ENCODE data around the gene GGTLC1. TPM values are rescaled to one million over a fixed set of nuclear protein-coding genes. Genes with fewer than 3 reads are reported as not detected.

GGTLC1 gene
- polyA plus RNA-seq, 1 donor = 0.16 TPM

GRCh38 chr20:23967616-23967979, 21.0 kb downstream of the GGTLC1 start:
- WGBS (ENCODE audit: insufficient coverage, low lambda C conversion rate) = no CpG with 5 or more reads among the region's 7 CpGs
- H3K9me3 ChIP-seq (ENCODE audit: control insufficient read depth, low read depth, low read length) = no peaks in the 10 kb centered on the region
- no peaks in the 10 kb centered on the region for H3K27me3 ChIP-seq (ENCODE audit: control insufficient read depth, insufficient read depth, low read length)
- H3K36me3 ChIP-seq (ENCODE audit: control insufficient read depth, insufficient read depth, low read length) = no peaks in the 10 kb centered on the region
- no peak overlapping the region for H3K4me3 ChIP-seq (ENCODE audit: low read length)
- H3K4me1 ChIP-seq (ENCODE audit: control insufficient read depth, insufficient read depth, low read length) = no peaks in the 10 kb centered on the region
- no peak for DNase-seq
- no peak overlapping the region for H3K27ac ChIP-seq (ENCODE audit: low read length)

- Histone ChIP-seq H3K4me1 (ENCODE audit: control insufficient read depth, insufficient read depth, low read length) (no peaks in the 10 kb centered on the region), H3K9me3 (ENCODE audit: control insufficient read depth, low read depth, low read length) (no peaks in the 10 kb centered on the region)
- 80% methylated on average over 1 of the region's 8 CpGs for WGBS (ENCODE audit: insufficient coverage, low lambda C conversion rate)
Measured at GRCh38 chr20:23966927-23967615, 21.5 kb downstream of the GGTLC1 start.

GRCh38 chr20:23966298-23966697, 22.3 kb downstream of the GGTLC1 start:
- no peaks in the 10 kb centered on the region for H3K9me3 ChIP-seq (ENCODE audit: control insufficient read depth, low read depth, low read length)
- H3K36me3 ChIP-seq (ENCODE audit: control insufficient read depth, insufficient read depth, low read length) = no peaks in the 10 kb centered on the region
- H3K27me3 ChIP-seq (ENCODE audit: control insufficient read depth, insufficient read depth, low read length) = no peaks in the 10 kb centered on the region
- H3K27ac ChIP-seq (ENCODE audit: low read length) = no peak overlapping the region
- no peak overlapping the region for H3K4me3 ChIP-seq (ENCODE audit: low read length)
- 100% methylated on average over 1 of the region's 6 CpGs for WGBS (ENCODE audit: insufficient coverage, low lambda C conversion rate)
- no peaks in the 10 kb centered on the region for H3K4me1 ChIP-seq (ENCODE audit: control insufficient read depth, insufficient read depth, low read length)
- DNase-seq = no peak

More at GRCh38 chr20:23966927-23967615, 21.5 kb downstream of the GGTLC1 start:
- Histone ChIP-seq H3K27me3 (ENCODE audit: control insufficient read depth, insufficient read depth, low read length) (no peaks in the 10 kb centered on the region), H3K4me3 (ENCODE audit: low read length) (no peak overlapping the region), H3K36me3 (ENCODE audit: control insufficient read depth, insufficient read depth, low read length) (no peaks in the 10 kb centered on the region), H3K27ac (ENCODE audit: low read length) (no peak overlapping the region)
- no peak for DNase-seq

- no peaks in the 10 kb centered on the region for H3K9me3 ChIP-seq (ENCODE audit: control insufficient read depth, low read depth, low read length)
- H3K27me3 ChIP-seq (ENCODE audit: control insufficient read depth, insufficient read depth, low read length) = no peaks in the 10 kb centered on the region
- DNase-seq = no peak
- no peak overlapping the region for H3K27ac ChIP-seq (ENCODE audit: low read length)
- no peaks in the 10 kb centered on the region for H3K36me3 ChIP-seq (ENCODE audit: control insufficient read depth, insufficient read depth, low read length)
- 91% methylated on average over 1 of the region's 1 CpG for WGBS (ENCODE audit: insufficient coverage, low lambda C conversion rate)
- H3K4me1 ChIP-seq (ENCODE audit: control insufficient read depth, insufficient read depth, low read length) = no peaks in the 10 kb centered on the region
- no peak overlapping the region for H3K4me3 ChIP-seq (ENCODE audit: low read length)
Measured at GRCh38 chr20:23963941-23964340, 24.6 kb downstream of the GGTLC1 start.

- no peaks in the 10 kb centered on the region for H3K4me1 ChIP-seq (ENCODE audit: control insufficient read depth, insufficient read depth, low read length)
Measured at GRCh38 chr20:23962272-23962671, 26.3 kb downstream of the GGTLC1 start.

GRCh38 chr20:23959054-23959453, 29.5 kb downstream of the GGTLC1 start:
- no peak for DNase-seq
- no CpG with 5 or more reads among the region's 7 CpGs for WGBS (ENCODE audit: insufficient coverage, low lambda C conversion rate)

More at GRCh38 chr20:23962272-23962671, 26.3 kb downstream of the GGTLC1 start:
- Histone ChIP-seq H3K27ac (ENCODE audit: low read length) (no peak overlapping the region), H3K36me3 (ENCODE audit: control insufficient read depth, insufficient read depth, low read length) (no peaks in the 10 kb centered on the region), H3K4me3 (ENCODE audit: low read length) (no peak overlapping the region), H3K9me3 (ENCODE audit: control insufficient read depth, low read depth, low read length) (no peaks in the 10 kb centered on the region), H3K27me3 (ENCODE audit: control insufficient read depth, insufficient read depth, low read length) (no peaks in the 10 kb centered on the region)
- no peak for DNase-seq

GRCh38 chr20:23955896-23956295, 32.7 kb downstream of the GGTLC1 start:
- no peak overlapping the region for H3K27ac ChIP-seq (ENCODE audit: low read length)
- no peak for DNase-seq
- no peak overlapping the region for H3K4me3 ChIP-seq (ENCODE audit: low read length)
- WGBS (ENCODE audit: insufficient coverage, low lambda C conversion rate) = no CpG with 5 or more reads among the region's 3 CpGs
- H3K36me3 ChIP-seq (ENCODE audit: control insufficient read depth, insufficient read depth, low read length) = no peaks in the 10 kb centered on the region
- H3K9me3 ChIP-seq (ENCODE audit: control insufficient read depth, low read depth, low read length) = no peaks in the 10 kb centered on the region
- H3K27me3 ChIP-seq (ENCODE audit: control insufficient read depth, insufficient read depth, low read length) = peaks cover 4% of the 10 kb centered on the region
- no peaks in the 10 kb centered on the region for H3K4me1 ChIP-seq (ENCODE audit: control insufficient read depth, insufficient read depth, low read length)

More at GRCh38 chr20:23959054-23959453, 29.5 kb downstream of the GGTLC1 start:
- Histone ChIP-seq H3K4me3 (ENCODE audit: low read length) (no peak overlapping the region), H3K27ac (ENCODE audit: low read length) (no peak overlapping the region), H3K9me3 (ENCODE audit: control insufficient read depth, low read depth, low read length) (no peaks in the 10 kb centered on the region), H3K27me3 (ENCODE audit: control insufficient read depth, insufficient read depth, low read length) (no peaks in the 10 kb centered on the region), H3K36me3 (ENCODE audit: control insufficient read depth, insufficient read depth, low read length) (no peaks in the 10 kb centered on the region), H3K4me1 (ENCODE audit: control insufficient read depth, insufficient read depth, low read length) (no peaks in the 10 kb centered on the region)

- Histone ChIP-seq H3K27me3 (ENCODE audit: control insufficient read depth, insufficient read depth, low read length) (peaks cover 4% of the 10 kb centered on the region), H3K4me1 (ENCODE audit: control insufficient read depth, insufficient read depth, low read length) (no peaks in the 10 kb centered on the region), H3K4me3 (ENCODE audit: low read length) (no peak overlapping the region), H3K36me3 (ENCODE audit: control insufficient read depth, insufficient read depth, low read length) (no peaks in the 10 kb centered on the region), H3K9me3 (ENCODE audit: control insufficient read depth, low read depth, low read length) (no peaks in the 10 kb centered on the region), H3K27ac (ENCODE audit: low read length) (no peak overlapping the region)
- no CpG with 5 or more reads among the region's 13 CpGs for whole genome bisulfite sequencing (ENCODE audit: insufficient coverage, low lambda C conversion rate)
- no peak for DNase-seq
Measured at GRCh38 chr20:23954008-23954745, 34.4 kb downstream of the GGTLC1 start.

GRCh38 chr20:23946206-23946605, 42.4 kb downstream of the GGTLC1 start:
- Histone ChIP-seq H3K4me3 (ENCODE audit: low read length) (no peak overlapping the region), H3K9me3 (ENCODE audit: control insufficient read depth, low read depth, low read length) (no peaks in the 10 kb centered on the region), H3K36me3 (ENCODE audit: control insufficient read depth, insufficient read depth, low read length) (no peaks in the 10 kb centered on the region), H3K27me3 (ENCODE audit: control insufficient read depth, insufficient read depth, low read length) (peaks cover under 1% of the 10 kb centered on the region), H3K27ac (ENCODE audit: low read length) (no peak overlapping the region), H3K4me1 (ENCODE audit: control insufficient read depth, insufficient read depth, low read length) (no peaks in the 10 kb centered on the region)
- WGBS (ENCODE audit: insufficient coverage, low lambda C conversion rate) = no CpG with 5 or more reads among the region's 3 CpGs
- no peak for DNase-seq

GRCh38 chr20:23943304-23943703, 45.3 kb downstream of the GGTLC1 start:
- no peaks in the 10 kb centered on the region for H3K9me3 ChIP-seq (ENCODE audit: control insufficient read depth, low read depth, low read length)
- no peaks in the 10 kb centered on the region for H3K36me3 ChIP-seq (ENCODE audit: control insufficient read depth, insufficient read depth, low read length)
- WGBS (ENCODE audit: insufficient coverage, low lambda C conversion rate) = 100% methylated on average over 1 of the region's 5 CpGs
- H3K4me3 ChIP-seq (ENCODE audit: low read length) = no peak overlapping the region
- H3K27ac ChIP-seq (ENCODE audit: low read length) = no peak overlapping the region
- H3K27me3 ChIP-seq (ENCODE audit: control insufficient read depth, insufficient read depth, low read length) = no peaks in the 10 kb centered on the region
- H3K4me1 ChIP-seq (ENCODE audit: control insufficient read depth, insufficient read depth, low read length) = no peaks in the 10 kb centered on the region
- DNase-seq = no peak

GRCh38 chr20:23939641-23940040, 48.9 kb downstream of the GGTLC1 start:
- DNase-seq = no peak

More at GRCh38 chr20:23939641-23940040, 48.9 kb downstream of the GGTLC1 start:
- Histone ChIP-seq H3K4me1 (ENCODE audit: control insufficient read depth, insufficient read depth, low read length) (no peaks in the 10 kb centered on the region), H3K36me3 (ENCODE audit: control insufficient read depth, insufficient read depth, low read length) (no peaks in the 10 kb centered on the region), H3K4me3 (ENCODE audit: low read length) (no peak overlapping the region), H3K9me3 (ENCODE audit: control insufficient read depth, low read depth, low read length) (no peaks in the 10 kb centered on the region), H3K27ac (ENCODE audit: low read length) (no peak overlapping the region), H3K27me3 (ENCODE audit: control insufficient read depth, insufficient read depth, low read length) (no peaks in the 10 kb centered on the region)

Measured in large intestine (tissue), 3 donors.